Epithelial cell of proximal tubule (primary cell): Measurements from ENCODE around the gene MOB4. TPM values are rescaled to one million over a fixed set of nuclear protein-coding genes. Genes with fewer than 3 reads are reported as not detected.
A peak's percentile ranks its signal among the peaks of the same experiment; 100 is the strongest.

Experiments used
- DNase-seq: peaks from one replicate; pipeline ENCODE4 v3.0.0-alpha.2; 2011; ENCODE audit warnings: low read depth
- H3K4me3 ChIP-seq: 2 replicates; pipeline ENCODE4 v1.5.1; 2011; ENCODE audit warnings: low read depth, mild to moderate bottlenecking, low read length
- total RNA-seq: library from RNA; depleted of rRNA; stranded (reverse); fragments of >200 nt; gene quantifications from 2 replicates; pipeline ENCODE4 v1.2.3, GENCODE V29; 2015
- TF ChIP-seq, protein P1 (sequence below): conservative IDR thresholded peaks from 2 replicates; pipeline ENCODE4 v1.5.1; 2012; ENCODE audit warnings: low read depth, mild to moderate bottlenecking, low read length

MOB4 gene
- total RNA-seq, 1 donor from 2014 or later, result 36.3 TPM

DNA sequence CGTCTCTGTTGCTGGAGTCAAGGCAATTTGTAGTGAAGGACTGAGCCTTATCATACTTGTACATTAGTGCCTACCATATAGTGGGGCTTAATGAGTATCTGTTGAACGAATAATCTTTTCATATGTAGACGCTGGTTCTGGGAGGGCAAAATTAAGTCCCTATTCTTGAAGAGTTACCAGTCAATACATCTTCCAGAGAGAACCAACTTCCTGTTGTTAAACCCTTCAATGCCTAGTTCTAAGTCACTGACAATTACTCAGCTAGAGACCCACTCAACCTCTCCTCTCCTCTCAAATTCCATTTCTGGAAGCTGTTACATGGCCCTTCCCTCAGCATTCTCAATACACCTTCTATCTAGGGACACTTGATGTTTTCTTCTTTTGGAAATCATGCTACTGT lies 1.1 kb upstream of the MOB4 start:
- peak overlapping the region; percentile 66 for H3K4me3 ChIP-seq
- DNase-seq, result no peak
- TF ChIP-seq, protein P1, sequence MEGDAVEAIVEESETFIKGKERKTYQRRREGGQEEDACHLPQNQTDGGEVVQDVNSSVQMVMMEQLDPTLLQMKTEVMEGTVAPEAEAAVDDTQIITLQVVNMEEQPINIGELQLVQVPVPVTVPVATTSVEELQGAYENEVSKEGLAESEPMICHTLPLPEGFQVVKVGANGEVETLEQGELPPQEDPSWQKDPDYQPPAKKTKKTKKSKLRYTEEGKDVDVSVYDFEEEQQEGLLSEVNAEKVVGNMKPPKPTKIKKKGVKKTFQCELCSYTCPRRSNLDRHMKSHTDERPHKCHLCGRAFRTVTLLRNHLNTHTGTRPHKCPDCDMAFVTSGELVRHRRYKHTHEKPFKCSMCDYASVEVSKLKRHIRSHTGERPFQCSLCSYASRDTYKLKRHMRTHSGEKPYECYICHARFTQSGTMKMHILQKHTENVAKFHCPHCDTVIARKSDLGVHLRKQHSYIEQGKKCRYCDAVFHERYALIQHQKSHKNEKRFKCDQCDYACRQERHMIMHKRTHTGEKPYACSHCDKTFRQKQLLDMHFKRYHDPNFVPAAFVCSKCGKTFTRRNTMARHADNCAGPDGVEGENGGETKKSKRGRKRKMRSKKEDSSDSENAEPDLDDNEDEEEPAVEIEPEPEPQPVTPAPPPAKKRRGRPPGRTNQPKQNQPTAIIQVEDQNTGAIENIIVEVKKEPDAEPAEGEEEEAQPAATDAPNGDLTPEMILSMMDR, result no peak

DNA sequence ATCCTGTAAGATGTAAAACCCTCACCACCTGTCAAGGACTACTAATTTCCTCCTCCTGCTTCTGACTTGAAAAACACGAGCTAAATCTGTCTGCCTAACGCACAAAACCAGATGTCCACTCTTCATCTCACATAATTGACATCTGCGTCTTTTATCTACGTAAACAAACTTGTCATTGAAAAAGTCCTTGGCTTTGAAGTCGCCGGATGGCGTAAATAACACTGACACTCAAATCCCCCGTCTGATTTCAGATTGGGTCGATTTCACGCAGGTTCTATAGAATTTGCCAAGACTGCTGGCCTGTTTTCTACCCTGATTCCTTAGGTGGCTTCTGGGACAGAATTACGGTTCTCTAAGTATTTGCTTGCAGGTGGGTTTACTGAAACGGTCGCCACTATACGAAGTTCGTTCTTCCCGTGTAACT lies 539 bp upstream of the MOB4 start:
- H3K4me3 ChIP-seq, result peak overlapping the region; percentile 66
- TF ChIP-seq, protein P1, result no peak
- DNase-seq, result no peak

DNA sequence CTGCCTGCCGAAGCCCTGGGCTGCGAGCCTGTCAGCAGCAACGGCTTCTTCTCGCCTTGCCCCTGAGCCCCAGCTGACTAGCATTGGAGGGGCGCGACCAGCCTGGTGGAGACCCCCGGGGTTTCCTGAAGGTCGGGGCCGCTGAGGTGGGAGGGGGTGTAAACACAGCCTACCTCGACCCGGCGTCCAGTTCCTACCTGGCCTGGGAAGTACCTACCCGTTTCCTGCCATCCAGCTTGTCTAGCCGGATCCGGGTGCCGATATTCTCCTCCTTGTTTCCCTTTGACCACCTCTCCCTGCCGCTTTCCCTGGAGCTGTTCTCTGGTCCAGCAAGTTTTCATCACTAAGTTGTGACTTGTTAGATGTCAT lies 511 bp downstream of the MOB4 start:
- TF ChIP-seq, protein P1, result no peak
- no peak for DNase-seq
- peak overlapping the region; percentile 66 for H3K4me3 ChIP-seq

DNA sequence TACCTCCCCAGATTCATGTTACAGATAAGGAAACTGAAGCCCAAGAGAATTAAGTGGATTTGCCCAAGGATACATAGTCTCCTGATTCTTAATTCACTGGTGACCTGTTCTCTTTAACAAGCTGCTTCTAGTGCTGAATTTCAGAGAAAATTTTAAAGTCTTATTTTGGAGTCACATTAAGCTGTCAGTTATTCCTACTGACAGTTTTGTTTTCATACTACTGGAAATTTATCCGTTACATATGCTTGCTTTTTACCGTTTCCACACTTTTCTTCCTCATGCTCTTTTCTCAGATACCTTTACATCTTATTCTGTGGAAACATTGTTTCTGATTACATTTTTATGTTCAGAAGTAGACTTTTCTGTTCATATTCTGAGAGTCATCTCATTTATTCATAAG lies 1.3 kb downstream of the MOB4 start:
- H3K4me3 ChIP-seq, result peak overlapping the region; percentile 66
- DNase-seq, result no peak
- TF ChIP-seq, protein P1, result no peak

DNA sequence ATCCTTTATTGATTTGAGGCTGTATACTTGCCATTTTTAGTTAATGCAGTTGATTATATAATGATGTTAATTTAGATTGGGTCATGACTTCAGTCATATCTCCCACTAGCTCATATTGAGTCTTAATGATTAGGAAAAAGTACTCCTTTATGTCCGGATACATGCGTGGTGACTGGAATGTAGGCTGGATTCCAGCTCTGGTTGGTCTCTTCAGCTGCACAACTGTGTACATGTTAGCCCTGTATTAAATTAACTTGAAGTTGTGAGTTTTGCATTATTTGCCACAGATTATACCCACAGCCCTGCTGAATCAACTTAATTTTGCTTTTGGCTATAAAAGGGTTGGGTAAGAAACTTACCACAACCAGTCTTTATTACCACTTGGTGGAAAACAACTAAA lies 22.5 kb downstream of the MOB4 start:
- TF ChIP-seq, protein P1, result no peak
- DNase-seq, result no peak
- no peak overlapping the region for H3K4me3 ChIP-seq

DNA sequence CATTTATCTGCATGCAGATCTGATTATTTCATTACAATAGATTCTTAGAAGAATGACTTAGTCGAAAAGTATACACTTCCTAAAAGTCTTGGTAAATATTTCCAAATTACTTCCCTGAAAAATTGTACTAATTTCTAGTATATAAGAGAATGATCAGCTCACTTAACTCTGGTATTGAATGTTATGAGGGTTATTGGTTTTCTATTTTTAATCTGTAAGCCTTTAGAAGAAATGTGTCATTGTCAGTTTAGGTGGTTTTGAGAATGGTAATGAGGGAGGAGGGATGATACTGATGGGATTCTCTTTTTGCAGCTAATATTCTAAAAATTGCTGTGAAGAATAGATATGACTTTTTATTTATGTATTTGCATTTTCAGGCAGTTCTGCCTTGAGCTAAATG lies 23.9 kb downstream of the MOB4 start:
- TF ChIP-seq, protein P1, result no peak
- no peak overlapping the region for H3K4me3 ChIP-seq
- DNase-seq, result no peak

DNA sequence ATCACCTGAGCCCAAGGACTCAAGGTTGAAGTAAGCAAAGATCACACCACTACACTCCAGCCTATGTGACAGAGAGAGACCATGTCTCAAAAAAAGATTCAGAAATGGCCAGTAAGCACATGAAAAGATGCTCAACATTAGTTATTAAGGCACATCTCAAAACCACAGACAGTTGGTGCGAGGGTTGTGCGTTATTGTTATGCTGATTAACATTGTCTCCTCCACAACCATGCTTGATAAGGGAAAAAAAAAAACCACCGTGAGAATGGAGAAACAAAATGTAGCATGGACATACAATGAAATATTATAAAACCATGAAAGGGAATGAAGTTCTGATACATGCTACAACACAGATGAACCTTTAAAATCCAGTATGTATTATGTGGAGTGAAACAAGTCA lies 27.3 kb downstream of the MOB4 start:
- no peak overlapping the region for H3K4me3 ChIP-seq
- TF ChIP-seq, protein P1, result no peak
- DNase-seq, result no peak
